Adrenal gland (tissue), 12 donors: Measurements from ENCODE around the gene ACER3. TPM values are rescaled to one million over a fixed set of nuclear protein-coding genes. Genes with fewer than 3 reads are reported as not detected.

Experiments used
- DNase-seq, 7 donors: peaks; one replicate each; pipeline ENCODE4 v3.0.0-alpha.2; 2019 to 2020
- H3K27ac ChIP-seq, 5 donors: fragments of 200-600 bp; sonication (generic) in 4 of 5; 1 replicate in 3 of 5; 2 replicates in 2 of 5; pipeline versions ENCODE4 v1.5.1 to v1.8.0; 2016 to 2020; ENCODE audit warnings: mild to moderate bottlenecking in 1 of 5
- H3K27me3 ChIP-seq: fragments of 200-600 bp; 2 replicates; pipeline ENCODE4 v1.8.0; 2021
- H3K36me3 ChIP-seq, 2 donors: fragments of 200-600 bp; replicated peaks in 1 of 2; 1 replicate in 1 of 2; 2 replicates in 1 of 2; pipeline versions ENCODE4 v1.5.1 to v1.8.0; 2018 to 2022
- H3K4me1 ChIP-seq, 2 donors: fragments of 200-600 bp; replicated peaks in 1 of 2; 1 replicate in 1 of 2; 2 replicates in 1 of 2; pipeline versions ENCODE4 v1.5.1 to v1.8.0; 2018 to 2021
- H3K4me3 ChIP-seq, 4 donors: fragments of 200-600 bp; sonication (generic) in 3 of 4; one replicate each; pipeline ENCODE4 v1.5.1; 2016 to 2018
- H3K9me3 ChIP-seq, 3 donors: fragments of 200-600 bp; sonication (generic) in 1 of 3; replicated peaks in 1 of 3; 1 replicate in 2 of 3; 2 replicates in 1 of 3; pipeline versions ENCODE4 v1.5.1 to v1.8.0; 2016 to 2021
- CTCF ChIP-seq, 6 experiments: fragments of 450-650 bp in 4 of 6; fragments of 200-600 bp in 2 of 6; sonication (generic) in 1 of 6; IDR thresholded peaks; 1 replicate in 5 of 6; 2 replicates in 1 of 6; pipeline versions ENCODE4 v1.5.1 to v1.8.0; 2016 to 2021; ENCODE audit warnings: antibody characterized with exemption in 6 of 6, mild to moderate bottlenecking in 2 of 6, moderate library complexity in 1 of 6
- POLR2A ChIP-seq, 2 donors: fragments of 450-650 bp; IDR thresholded peaks; one replicate each; pipeline ENCODE4 v1.6.1; 2017; ENCODE audit warnings: antibody characterized with exemption in 2 of 2, mild to moderate bottlenecking in 2 of 2, moderate library complexity in 1 of 2
- WGBS, 4 donors: extraction: QIAGEN DNeasy Blood & Tissue Kit in 2 of 4; methylation state at CpG; one replicate each; pipeline versions ENCODE4 v1.1.5 to v1.1.7; 2013 to 2017; 5-methylcytosine and 5-hydroxymethylcytosine counted together
- intact Hi-C, 2 donors: fragments of 100-400 bp; cut with DNase I; formaldehyde crosslinking; loops; one replicate each; pipeline versions ENCODE4 v1.14.1 to v1.15.0; 2022 to 2023
- polyA plus RNA-seq, 3 donors: library from polyadenylated mRNA; stranded (reverse); fragments of 200-250 nt in 2 of 3; fragments of 350-450 nt in 1 of 3; fragmentation: Illumina TruSeq in 1 of 3; extraction: RNeasy Lipid Tissue Mini Kit (QIAGEN cat#74804) in 1 of 3; gene quantifications; one replicate each; pipeline ENCODE4 v1.2.3, GENCODE V29; 2013 to 2014
- total RNA-seq, 9 donors: library from RNA; depleted of rRNA in 4 of 9; stranded (reverse); fragments of >200 nt in 4 of 9; fragments of 120-200 nt in 1 of 9; fragmentation: NEBNext Ultra II Directional in 1 of 9; extraction: Animal tissue kit (Norgen Biotek cat#: 25700) in 1 of 9; gene quantifications; one replicate each; pipeline versions ENCODE4 v1.1.0 to v1.2.4, GENCODE V29; 2013 to 2023
- donor health status: healthy with polysubstance abuse.
- donor health status: Bipolar disorder and iron deficiency.
- donor health status: DM: yes; HTN: yes; CAD: no.
- donor health status: DM: no; HTN: no; CAD: no.
- donor health status: DM: no; HTN: no; CAD: no.
- donor health status: DM: yes; HTN: yes; CAD: no.

The ACER3 gene
- total and polyA plus RNA-seq, 12 donors, result 4.1 to 22.0 (median 15.3) TPM

GRCh38 chr11:76838678-76839068 lies 22.0 kb upstream of the ACER3 start:
- H3K36me3 ChIP-seq, result no peaks in the 10 kb centered on the region
- H3K4me1 ChIP-seq, result peaks cover 0 to 3% of the 10 kb centered on the region in 2 donors
- H3K4me3 ChIP-seq, result no peak overlapping the region
- DNase-seq, result no peak
- intact Hi-C loops, result no loop called here
- H3K27me3 ChIP-seq, result no peaks in the 10 kb centered on the region
- WGBS, 4 donors, result 61 to 74% (median 64%) methylated on average over 3 of the region's 3 CpGs
- TF ChIP-seq POLR2A (IDR thresholded peaks at IDR 0.05), result no peak
- peak in 4 of 6 experiments; percentile 8 to 32 (median 18) for TF ChIP-seq CTCF (IDR thresholded peaks at IDR 0.05)
- H3K9me3 ChIP-seq, result no peaks in the 10 kb centered on the region
- H3K27ac ChIP-seq, result no peak overlapping the region

GRCh38 chr11:76839311-76839710 lies 21.4 kb upstream of the ACER3 start:
- TF ChIP-seq CTCF (IDR thresholded peaks at IDR 0.05), result no peak
- no peak for TF ChIP-seq POLR2A (IDR thresholded peaks at IDR 0.05)
- intact Hi-C loops, result no loop called here
- Histone ChIP-seq H3K36me3 (no peaks in the 10 kb centered on the region), H3K4me3 (no peak overlapping the region), H3K9me3 (no peaks in the 10 kb centered on the region), H3K4me1 (peaks cover 0 to 3% of the 10 kb centered on the region in 2 donors), H3K27me3 (no peaks in the 10 kb centered on the region), H3K27ac (no peak overlapping the region)
- no peak for DNase-seq
- WGBS, 4 donors, result 5 to 44% (median 24%) methylated on average over 1 of the region's 1 CpG

- H3K9me3 ChIP-seq, result no peaks in the 10 kb centered on the region
- H3K27me3 ChIP-seq, result no peaks in the 10 kb centered on the region
- no peaks in the 10 kb centered on the region for H3K36me3 ChIP-seq
- H3K27ac ChIP-seq, result no peak overlapping the region
- TF ChIP-seq POLR2A (IDR thresholded peaks at IDR 0.05) (no peak), CTCF (IDR thresholded peaks at IDR 0.05) (no peak)
- peaks cover 0 to under 1% of the 10 kb centered on the region in 2 donors for H3K4me1 ChIP-seq
- 83 to 85% (median 85%) methylated on average over 4 of the region's 4 CpGs for WGBS, 4 donors
- H3K4me3 ChIP-seq, result no peak overlapping the region
- intact Hi-C loops, result no loop called here
- no peak for DNase-seq
Measured at GRCh38 chr11:76841923-76842452, 18.7 kb upstream of the ACER3 start.

- TF ChIP-seq POLR2A (IDR thresholded peaks at IDR 0.05), result no peak
- TF ChIP-seq CTCF (IDR thresholded peaks at IDR 0.05), result no peak
- intact Hi-C loops, result no loop called here
Measured at GRCh38 chr11:76843907-76844306, 16.8 kb upstream of the ACER3 start.

More at GRCh38 chr11:76843907-76844306, 16.8 kb upstream of the ACER3 start:
- Histone ChIP-seq H3K4me1 (peaks cover 0 to 7% of the 10 kb centered on the region in 2 donors), H3K36me3 (no peaks in the 10 kb centered on the region), H3K9me3 (no peaks in the 10 kb centered on the region), H3K4me3 (no peak overlapping the region), H3K27me3 (no peaks in the 10 kb centered on the region), H3K27ac (no peak overlapping the region)
- DNase-seq, result no peak
- WGBS, 4 donors, result 92 to 97% (median 95%) methylated on average over 3 of the region's 3 CpGs
